ENCODE measurements around the gene AFF3. TPM values are rescaled to one million over a fixed set of nuclear protein-coding genes. Genes with fewer than 3 reads are reported as not detected.

AFF3 gene
- total and polyA plus RNA-seq, 2 of the 8 experiments (the other 6 are each of a cell fraction or from before 2014, with no cell fraction given): 0.27 to 3.0 TPM

GRCh38 chr2:100125626-100126025, 16.8 kb downstream of the AFF3 start:
- Histone ChIP-seq H3K4ac (replicated peaks; ENCODE audit: insufficient read length, low read depth, low read length) (no peak overlapping the region), H3K4me1 (replicated peaks in 1 of 4; ENCODE audit: control insufficient read depth in 3 of 4, insufficient read depth in 4 of 4, low read length in 3 of 4) (no peaks in the 10 kb centered on the region), H3K23ac (ENCODE audit: insufficient read length) (no peak overlapping the region), H4K20me1 (replicated peaks in 1 of 2; ENCODE audit: control insufficient read depth in 1 of 2, insufficient read depth in 2 of 2, low read length in 2 of 2) (peaks cover 0 to 3% of the 10 kb centered on the region in 2 experiments), H3K56ac (replicated peaks; ENCODE audit: insufficient read length, low read depth, low read length) (no peak overlapping the region), H3K79me1 (ENCODE audit: low read depth, low read length) (no peaks in the 10 kb centered on the region), H2BK5ac (ENCODE audit: low read depth, low read length) (no peak overlapping the region), H3K36me3 (ENCODE audit: control insufficient read depth in 2 of 4, insufficient read depth in 4 of 4, low read length in 3 of 4) (no peaks in the 10 kb centered on the region), H3K18ac (ENCODE audit: extremely low read depth, low read length) (no peak overlapping the region), H2AK5ac (ENCODE audit: low read depth, low read length) (no peak overlapping the region), H3K14ac (ENCODE audit: insufficient read length) (no peak overlapping the region), H3K23me2 (ENCODE audit: low read depth, low read length) (no peaks in the 10 kb centered on the region), H2BK15ac (ENCODE audit: low read length) (no peak overlapping the region), H3K9me3 (ENCODE audit: insufficient read depth in 2 of 2, low read depth in 1 of 2, low read length in 1 of 2) (no peaks in the 10 kb centered on the region), H4K8ac (ENCODE audit: extremely low read depth, insufficient read depth, low read length) (no peak overlapping the region), H3K9ac (replicated peaks in 1 of 4; ENCODE audit: extremely low read depth in 1 of 4, low read depth in 3 of 4, low read length in 3 of 4) (no peak overlapping the region), H3K27me3 (replicated peaks in 1 of 4; ENCODE audit: control insufficient read depth in 3 of 4, extremely low read depth in 1 of 4, insufficient read depth in 3 of 4, low read length in 3 of 4) (peaks cover 16 to 42% (median 27%) of the 10 kb centered on the region in 4 experiments), H2AFZ (ENCODE audit: low read length) (no peak overlapping the region), H2BK20ac (ENCODE audit: low read length) (no peak overlapping the region), H4K91ac (replicated peaks; ENCODE audit: insufficient read length, low read length) (no peak overlapping the region), H3K4me2 (ENCODE audit: insufficient read depth in 1 of 2, low read depth in 2 of 2, low read length in 2 of 2) (no peak overlapping the region), H3K79me2 (ENCODE audit: control insufficient read depth in 1 of 2, insufficient read depth in 2 of 2, low read length in 2 of 2) (no peaks in the 10 kb centered on the region), H3K4me3 (ENCODE audit: extremely low read depth in 1 of 4, insufficient read depth in 2 of 4, low read depth in 3 of 4, low read length in 4 of 4) (no peak overlapping the region), H3K27ac (ENCODE audit: low read depth, low read length) (no peak overlapping the region), H2BK120ac (replicated peaks; ENCODE audit: low read depth, low read length) (no peak overlapping the region), H2BK12ac (ENCODE audit: low read depth, low read length) (no peak overlapping the region; the same call in 1 of the 2 replicates), H4K5ac (ENCODE audit: insufficient read length, low read depth, low read length) (no peak overlapping the region)
- 64% methylated on average over 2 of the region's 2 CpGs; no CpG with 5 or more reads in 1 of the 2 experiments for WGBS, 2 experiments (ENCODE audit: extremely low coverage in 1 of 2, insufficient coverage in 1 of 2, insufficient read length in 1 of 2, insufficient replicate concordance in 2 of 2, low coverage in 1 of 2, low lambda C conversion rate in 2 of 2, missing lambda C conversion rate in 1 of 2)
- ChIA-PET CTCF (ENCODE audit: partially characterized antibody) (interaction anchor here (0.6 kb wide), 1 partner anchor 229 kb away, joined by 4 read pairs; no protein-coding TSS in a partner anchor), POLR2A (ENCODE audit: partially characterized antibody) (no interaction called here)
- DNase-seq (ENCODE audit: low read depth in 1 of 2, low spot score in 2 of 2) (no peak), FAIRE-seq (no peak)
- TF ChIP-seq BACH1 (IDR thresholded peaks at IDR 0.05; ENCODE audit: low read length) (no peak), MAX (IDR thresholded peaks at IDR 0.05) (no peak)
